ENCODE results near the gene PCYT2.

Gene PCYT2

DNA sequence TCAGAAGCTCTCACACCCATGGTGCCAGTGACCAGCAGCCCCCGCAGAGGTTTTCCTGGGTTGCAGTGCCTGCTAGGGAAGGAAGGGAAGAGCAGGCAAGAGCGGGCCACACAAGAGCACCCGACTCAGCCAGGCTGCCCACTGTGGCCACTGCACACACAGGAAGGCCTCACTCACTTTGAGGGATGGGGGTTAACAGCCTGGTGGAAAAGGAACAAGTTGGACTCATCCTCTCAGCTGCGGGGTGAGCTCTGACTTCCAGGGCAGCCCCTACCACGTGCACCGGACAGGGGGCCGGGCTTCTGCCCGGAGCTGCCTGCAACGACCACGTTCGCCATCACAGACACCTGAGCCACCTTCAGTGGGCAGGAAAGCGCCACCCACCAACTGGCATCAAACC is 59.0 kb downstream of the PCYT2 start:
- DNase-seq (ENCODE audit: low read depth): no peak

DNA sequence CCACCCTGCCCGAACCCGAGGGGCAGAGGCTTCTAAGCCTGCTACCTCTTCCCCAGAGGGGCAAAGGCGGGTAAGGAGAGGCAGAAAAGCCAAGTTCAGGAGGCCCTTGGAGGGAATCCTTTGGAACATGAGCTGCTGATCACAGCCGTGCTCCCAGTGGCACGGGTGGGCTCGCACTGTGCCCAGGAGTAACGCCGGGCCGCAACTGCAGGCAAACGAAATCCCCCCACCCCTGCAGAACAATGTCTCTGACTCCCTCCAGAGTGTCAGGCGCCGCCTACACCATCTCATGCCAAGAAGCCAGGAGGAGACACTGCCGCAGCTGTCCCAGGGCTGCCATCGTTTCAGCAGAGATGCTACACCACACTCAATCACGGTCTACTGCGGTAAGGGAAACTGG is 59.8 kb downstream of the PCYT2 start:
- DNase-seq (ENCODE audit: low read depth): no peak

All from activated T-cell treated with anti-CD3 and anti-CD28 coated beads for 48 hours (primary cell).